ENCODE measurements around the gene MRGPRX3. TPM values are rescaled to one million over a fixed set of nuclear protein-coding genes. Genes with fewer than 3 reads are reported as not detected.

The MRGPRX3 gene
- total RNA-seq, 1 donor from 2014 or later: not detected

DNA sequence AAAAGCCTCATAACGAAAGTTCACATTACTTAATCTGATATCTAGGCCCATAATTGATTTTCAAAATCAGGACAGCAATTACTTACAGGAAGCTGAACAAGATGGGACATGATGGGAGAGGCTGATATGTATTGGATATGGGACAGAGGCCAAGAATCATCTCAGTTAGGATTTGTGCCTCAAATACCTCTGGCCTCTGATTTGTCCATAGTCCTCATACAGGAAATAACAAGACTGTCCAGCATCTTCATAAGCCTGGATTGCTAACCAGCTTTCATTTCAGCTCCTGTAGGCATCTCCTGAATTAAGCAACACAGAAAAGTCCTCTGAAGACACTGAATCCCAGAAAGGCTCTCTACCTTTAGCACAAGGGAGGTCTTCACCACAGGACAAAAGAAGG, 36.0 kb downstream of the MRGPRX3 start:
- Mint-ChIP-seq H3K27ac (ENCODE audit: unreplicated experiment) (no peak overlapping the region), H3K9me3 (ENCODE audit: low read depth) (peaks cover 24% of the 10 kb centered on the region), H3K4me1 (ENCODE audit: low read depth) (no peaks in the 10 kb centered on the region), H3K36me3 (ENCODE audit: low read depth) (no peaks in the 10 kb centered on the region), H3K27me3 (ENCODE audit: low read depth) (peaks cover 38% of the 10 kb centered on the region), H3K4me3 (ENCODE audit: unreplicated experiment) (no peak overlapping the region)
- DNase-seq (ENCODE audit: low spot score): no peak
- TF ChIP-seq, protein P1, sequence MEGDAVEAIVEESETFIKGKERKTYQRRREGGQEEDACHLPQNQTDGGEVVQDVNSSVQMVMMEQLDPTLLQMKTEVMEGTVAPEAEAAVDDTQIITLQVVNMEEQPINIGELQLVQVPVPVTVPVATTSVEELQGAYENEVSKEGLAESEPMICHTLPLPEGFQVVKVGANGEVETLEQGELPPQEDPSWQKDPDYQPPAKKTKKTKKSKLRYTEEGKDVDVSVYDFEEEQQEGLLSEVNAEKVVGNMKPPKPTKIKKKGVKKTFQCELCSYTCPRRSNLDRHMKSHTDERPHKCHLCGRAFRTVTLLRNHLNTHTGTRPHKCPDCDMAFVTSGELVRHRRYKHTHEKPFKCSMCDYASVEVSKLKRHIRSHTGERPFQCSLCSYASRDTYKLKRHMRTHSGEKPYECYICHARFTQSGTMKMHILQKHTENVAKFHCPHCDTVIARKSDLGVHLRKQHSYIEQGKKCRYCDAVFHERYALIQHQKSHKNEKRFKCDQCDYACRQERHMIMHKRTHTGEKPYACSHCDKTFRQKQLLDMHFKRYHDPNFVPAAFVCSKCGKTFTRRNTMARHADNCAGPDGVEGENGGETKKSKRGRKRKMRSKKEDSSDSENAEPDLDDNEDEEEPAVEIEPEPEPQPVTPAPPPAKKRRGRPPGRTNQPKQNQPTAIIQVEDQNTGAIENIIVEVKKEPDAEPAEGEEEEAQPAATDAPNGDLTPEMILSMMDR (IDR thresholded peaks at IDR 0.05): no peak

DNA sequence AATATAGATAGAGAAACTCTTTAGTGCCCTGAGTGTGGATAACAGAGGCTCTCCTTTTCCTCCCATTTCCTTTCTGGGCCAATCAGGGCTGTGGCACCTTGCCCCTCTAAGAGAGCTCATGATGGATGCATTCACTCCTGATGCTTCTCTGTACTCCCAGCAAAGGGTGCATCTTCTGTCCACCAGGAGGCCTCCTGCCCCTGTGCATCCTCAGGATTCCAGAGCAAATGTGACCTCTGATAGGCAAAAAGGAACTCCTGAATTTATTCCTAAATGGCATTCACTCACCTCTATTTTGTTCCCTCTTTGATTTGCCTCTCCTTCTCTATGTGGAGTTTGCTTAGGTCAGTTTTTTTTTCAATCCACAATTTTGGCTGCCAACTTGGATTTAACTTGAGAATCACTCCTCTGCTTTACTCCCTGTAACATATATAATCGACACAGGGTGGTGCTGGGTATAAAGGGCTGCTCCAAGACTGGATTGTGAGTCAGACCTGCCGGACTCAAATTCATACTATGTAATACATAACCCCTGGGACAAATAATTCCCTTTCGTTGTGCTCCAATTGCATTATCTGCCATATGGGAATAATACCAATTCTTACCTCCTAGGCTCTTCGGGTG, 39.1 kb downstream of the MRGPRX3 start:
- no peaks in the 10 kb centered on the region for H3K4me1 Mint-ChIP-seq (ENCODE audit: low read depth)
- no peak for DNase-seq (ENCODE audit: low spot score)
- no peak overlapping the region for H3K27ac Mint-ChIP-seq (ENCODE audit: unreplicated experiment)
- H3K27me3 Mint-ChIP-seq (ENCODE audit: low read depth): peaks cover 41% of the 10 kb centered on the region
- TF ChIP-seq, protein P1 (IDR thresholded peaks at IDR 0.05): peak; percentile 81
- H3K9me3 Mint-ChIP-seq (ENCODE audit: low read depth): peaks cover 7% of the 10 kb centered on the region
- no peaks in the 10 kb centered on the region for H3K36me3 Mint-ChIP-seq (ENCODE audit: low read depth)
- H3K4me3 Mint-ChIP-seq (ENCODE audit: unreplicated experiment): no peak overlapping the region

DNA sequence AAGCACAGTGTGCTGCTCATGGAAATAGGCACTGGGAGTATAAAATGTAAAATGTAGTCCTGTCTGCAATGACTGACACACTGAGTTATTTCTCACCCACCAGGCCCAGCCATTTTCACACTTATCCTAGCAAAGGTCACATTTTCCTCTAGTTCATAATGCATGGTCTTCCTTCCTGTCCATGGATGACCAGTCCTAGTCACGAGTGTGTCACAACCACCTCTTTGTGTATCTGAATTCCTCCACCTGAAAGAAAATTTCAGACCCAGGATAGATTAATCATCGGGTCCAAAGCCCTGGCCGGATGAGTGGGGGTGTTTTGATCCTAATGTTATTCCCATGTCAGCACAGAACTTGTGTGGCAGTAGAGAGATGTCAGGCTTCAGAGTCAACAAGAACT, 40.3 kb downstream of the MRGPRX3 start, which contains the start of gene MRGPRX4:
TSS of gene MRGPRX4 (plus strand) at position 172 of the 400 bp plus-strand sequence. CDS start 420 bp downstream, outside the sequence.
- TF ChIP-seq, protein P1 (IDR thresholded peaks at IDR 0.05): no peak
- Mint-ChIP-seq H3K9me3 (ENCODE audit: low read depth) (no peaks in the 10 kb centered on the region), H3K4me1 (ENCODE audit: low read depth) (no peaks in the 10 kb centered on the region), H3K4me3 (ENCODE audit: unreplicated experiment) (no peak within 1 kb of the TSS), H3K27me3 (ENCODE audit: low read depth) (peaks cover 44% of the 10 kb centered on the region), H3K27ac (ENCODE audit: unreplicated experiment) (no peak within 1 kb of the TSS), H3K36me3 (ENCODE audit: low read depth) (no peaks in the 10 kb centered on the region)
- DNase-seq (ENCODE audit: low spot score): no peak

DNA sequence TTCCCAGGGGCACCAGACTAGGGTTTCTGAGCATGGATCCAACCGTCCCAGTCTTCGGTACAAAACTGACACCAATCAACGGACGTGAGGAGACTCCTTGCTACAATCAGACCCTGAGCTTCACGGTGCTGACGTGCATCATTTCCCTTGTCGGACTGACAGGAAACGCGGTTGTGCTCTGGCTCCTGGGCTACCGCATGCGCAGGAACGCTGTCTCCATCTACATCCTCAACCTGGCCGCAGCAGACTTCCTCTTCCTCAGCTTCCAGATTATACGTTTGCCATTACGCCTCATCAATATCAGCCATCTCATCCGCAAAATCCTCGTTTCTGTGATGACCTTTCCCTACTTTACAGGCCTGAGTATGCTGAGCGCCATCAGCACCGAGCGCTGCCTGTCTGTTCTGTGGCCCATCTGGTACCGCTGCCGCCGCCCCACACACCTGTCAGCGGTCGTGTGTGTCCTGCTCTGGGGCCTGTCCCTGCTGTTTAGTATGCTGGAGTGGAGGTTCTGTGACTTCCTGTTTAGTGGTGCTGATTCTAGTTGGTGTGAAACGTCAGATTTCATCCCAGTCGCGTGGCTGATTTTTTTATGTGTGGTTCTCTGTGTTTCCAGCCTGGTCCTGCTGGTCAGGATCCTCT, 41.0 kb downstream of the MRGPRX3 start:
- peak; percentile 74 for DNase-seq (ENCODE audit: low spot score)
- H3K27me3 Mint-ChIP-seq (ENCODE audit: low read depth): peaks cover 46% of the 10 kb centered on the region
- H3K4me1 Mint-ChIP-seq (ENCODE audit: low read depth): no peaks in the 10 kb centered on the region
- TF ChIP-seq, protein P1 (IDR thresholded peaks at IDR 0.05): no peak
- H3K4me3 Mint-ChIP-seq (ENCODE audit: unreplicated experiment): no peak overlapping the region
- no peak overlapping the region for H3K27ac Mint-ChIP-seq (ENCODE audit: unreplicated experiment)
- no peaks in the 10 kb centered on the region for H3K9me3 Mint-ChIP-seq (ENCODE audit: low read depth)
- no peaks in the 10 kb centered on the region for H3K36me3 Mint-ChIP-seq (ENCODE audit: low read depth)

Other genes starting within 250 kb of the MRGPRX3 start
- gene SERGEF, start 119.5 kb upstream of the MRGPRX3 start, total RNA-seq: 34.3 to 37.6 TPM (median 36.6 TPM) in 3 replicates
- 0.99 to 6.4 TPM (median 5.0 TPM) in 3 replicates for gene TPH1, start 86.3 kb upstream of the MRGPRX3 start, total RNA-seq
- 12.1 to 13.2 TPM (median 12.2 TPM) in 3 replicates for gene SAAL1, start 26.5 kb upstream of the MRGPRX3 start, total RNA-seq
- gene MRGPRX4, start 40.3 kb downstream of the MRGPRX3 start, total RNA-seq: not detected in 3 replicates
- gene SAA4, start 104.2 kb downstream of the MRGPRX3 start, total RNA-seq: not detected in 3 replicates
- gene SAA2, start 116.1 kb downstream of the MRGPRX3 start, total RNA-seq: not detected in 3 replicates
- not detected in 3 replicates for gene SAA1, start 133.7 kb downstream of the MRGPRX3 start, total RNA-seq
- 31.1 to 67.9 TPM (median 35.2 TPM) in 3 replicates for gene HPS5, start 189.6 kb downstream of the MRGPRX3 start, total RNA-seq
- 55.9 to 71.6 TPM (median 57.1 TPM) in 3 replicates for gene GTF2H1, start 190.0 kb downstream of the MRGPRX3 start, total RNA-seq